HEK293T (cell line): Measurements from ENCODE around the gene LCE1E.

Experiments
- CTCF ChIA-PET: fragments of 350-600 bp; formaldehyde crosslinking; extraction: SDS; loops from one replicate; lab custom pipeline; 2021; ENCODE audit warnings: antibody characterized with exemption, inconsistent platforms; lab: Yijun Ruan, JAX
- POLR2A ChIA-PET: fragments of 350-600 bp; formaldehyde crosslinking; extraction: SDS; loops from one replicate; lab custom pipeline; 2020; ENCODE audit warnings: antibody characterized with exemption, inconsistent platforms; lab: Yijun Ruan, JAX
- DNase-seq: peaks from one replicate; pipeline ENCODE4 v3.0.0; 2012; ENCODE audit warnings: mixed read lengths; ENCODE audit errors: extremely low spot score
- ARNT ChIP-seq: fragments of 450-650 bp; IDR thresholded peaks from 2 replicates; pipeline ENCODE4 v1.6.1; 2017; ENCODE audit warnings: mild to moderate bottlenecking
- BHLHE40 ChIP-seq: fragments of 450-650 bp; IDR thresholded peaks from 2 replicates; pipeline ENCODE4 v1.6.1; 2016; ENCODE audit warnings: mild to moderate bottlenecking, moderate library complexity, borderline replicate concordance
- CTBP1 ChIP-seq: fragments of 450-650 bp; IDR thresholded peaks from 2 replicates; pipeline ENCODE4 v1.6.1; 2016; ENCODE audit warnings: borderline replicate concordance
- ELF4 ChIP-seq: fragments of 450-650 bp; IDR thresholded peaks from 2 replicates; pipeline ENCODE4 v1.6.1; 2017; ENCODE audit warnings: antibody characterized with exemption
- FOXA1 ChIP-seq: fragments of 450-650 bp; IDR thresholded peaks from 2 replicates; pipeline ENCODE4 v1.6.1; 2016; ENCODE audit warnings: mild to moderate bottlenecking
- FOXK2 ChIP-seq: fragments of 450-650 bp; IDR thresholded peaks from 2 replicates; pipeline ENCODE4 v1.6.1; 2016; ENCODE audit warnings: mild to moderate bottlenecking
- FOXM1 ChIP-seq: fragments of 450-650 bp; IDR thresholded peaks from 2 replicates; pipeline ENCODE4 v1.6.1; 2017; ENCODE audit warnings: mild to moderate bottlenecking, borderline replicate concordance
- HDGF ChIP-seq: fragments of 450-650 bp; IDR thresholded peaks from 2 replicates; pipeline ENCODE4 v1.6.1; 2017; ENCODE audit warnings: antibody characterized with exemption, borderline replicate concordance
- L3MBTL2 ChIP-seq: fragments of 450-650 bp; conservative IDR thresholded peaks from 2 replicates; pipeline ENCODE4 v1.6.1; 2016; ENCODE audit warnings: mild to moderate bottlenecking
- LEF1 ChIP-seq: fragments of 450-650 bp; IDR thresholded peaks from 2 replicates; pipeline ENCODE4 v1.6.1; 2017; ENCODE audit warnings: mild to moderate bottlenecking, borderline replicate concordance
- NFRKB ChIP-seq: fragments of 450-650 bp; IDR thresholded peaks from 2 replicates; pipeline ENCODE4 v1.6.1; 2016; ENCODE audit warnings: mild to moderate bottlenecking, moderate library complexity
- SP1 ChIP-seq: fragments of 450-650 bp; IDR thresholded peaks from 2 replicates; pipeline ENCODE4 v1.6.1; 2017
- SUZ12 ChIP-seq: fragments of 450-650 bp; IDR thresholded peaks from 2 replicates; pipeline ENCODE4 v1.6.1; 2016; ENCODE audit warnings: mild to moderate bottlenecking
- TARDBP ChIP-seq: fragments of 450-650 bp; IDR thresholded peaks from 2 replicates; pipeline ENCODE4 v1.6.1; 2016
- ZNF384 ChIP-seq: fragments of 450-650 bp; IDR thresholded peaks from 2 replicates; pipeline ENCODE4 v1.6.1; 2016
- TF ChIP-seq, protein P1 (sequence below): fragments of 450-650 bp; IDR thresholded peaks from 2 replicates; pipeline ENCODE4 v1.6.1; 2016

Gene LCE1E

DNA sequence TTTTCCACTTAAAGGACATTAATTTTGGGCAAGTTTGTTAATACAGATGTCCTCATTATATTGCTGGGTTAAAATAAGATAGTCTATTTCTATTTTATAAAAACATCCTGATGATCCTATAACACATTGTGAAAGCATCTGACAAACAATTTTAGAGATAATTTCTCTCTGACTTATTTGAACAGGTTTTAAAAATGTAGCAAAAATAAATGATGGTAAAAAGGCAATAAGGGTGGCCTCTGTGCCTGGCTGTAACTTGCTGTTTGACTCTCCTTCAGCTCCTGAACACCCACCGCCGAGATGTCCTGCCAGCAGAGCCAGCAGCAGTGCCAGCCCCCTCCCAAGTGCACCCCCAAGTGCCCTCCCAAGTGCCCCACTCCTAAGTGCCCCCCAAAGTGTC lies 41.1 kb downstream of the LCE1E start, which contains the start of gene LCE1A:
LCE1A (plus strand) TSS at position 301 of the 400 bp plus-strand sequence; CDS start at position 301, 0 bp downstream.
- DNase-seq, result no peak
- ChIA-PET POLR2A (no interaction called here), CTCF (interaction anchor here (0.6 to 1.4 kb wide), 2 partner anchors 368 to 394 kb away, joined by 3 to 5 read pairs; no protein-coding TSS in a partner anchor)
- no peak for TF ChIP-seq LEF1
- TF ChIP-seq FOXA1, result no peak
- no peak for TF ChIP-seq HDGF
- TF ChIP-seq FOXK2, result no peak
- TF ChIP-seq L3MBTL2, result no peak
- no peak for TF ChIP-seq BHLHE40
- TF ChIP-seq NFRKB, result no peak
- no peak for TF ChIP-seq ZNF384
- no peak for TF ChIP-seq SP1
- TF ChIP-seq TARDBP, result no peak
- TF ChIP-seq CTBP1, result no peak
- TF ChIP-seq FOXM1, result no peak
- TF ChIP-seq SUZ12, result no peak
- TF ChIP-seq ARNT, result no peak
- TF ChIP-seq ELF4, result no peak
- TF ChIP-seq, protein P1, sequence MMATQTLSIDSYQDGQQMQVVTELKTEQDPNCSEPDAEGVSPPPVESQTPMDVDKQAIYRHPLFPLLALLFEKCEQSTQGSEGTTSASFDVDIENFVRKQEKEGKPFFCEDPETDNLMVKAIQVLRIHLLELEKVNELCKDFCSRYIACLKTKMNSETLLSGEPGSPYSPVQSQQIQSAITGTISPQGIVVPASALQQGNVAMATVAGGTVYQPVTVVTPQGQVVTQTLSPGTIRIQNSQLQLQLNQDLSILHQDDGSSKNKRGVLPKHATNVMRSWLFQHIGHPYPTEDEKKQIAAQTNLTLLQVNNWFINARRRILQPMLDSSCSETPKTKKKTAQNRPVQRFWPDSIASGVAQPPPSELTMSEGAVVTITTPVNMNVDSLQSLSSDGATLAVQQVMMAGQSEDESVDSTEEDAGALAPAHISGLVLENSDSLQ, result no peak

DNA sequence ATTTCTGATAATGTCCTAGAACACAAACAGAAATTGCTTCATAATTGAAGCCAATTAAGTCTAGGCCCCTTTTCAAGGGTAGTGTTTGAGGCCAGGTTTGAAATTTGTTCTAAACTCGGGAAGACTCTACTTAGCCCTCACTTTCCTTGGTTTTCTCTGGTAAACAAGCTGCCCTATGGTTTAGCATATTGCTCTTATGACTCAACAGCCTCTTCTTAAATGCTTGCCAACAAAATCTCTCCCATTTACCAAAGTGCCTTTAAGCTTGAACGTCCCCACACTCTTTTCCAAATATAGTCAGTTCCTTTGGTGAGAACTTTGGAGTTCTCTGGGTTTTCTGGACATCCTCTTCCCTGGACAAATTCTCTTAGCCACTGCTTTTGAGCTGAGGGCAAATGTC lies 50.8 kb downstream of the LCE1E start:
- CTCF ChIA-PET, result no interaction called here
- POLR2A ChIA-PET, result no interaction called here
- DNase-seq, result no peak
- TF ChIP-seq ZNF384 (no peak), HDGF (no peak), SUZ12 (no peak), FOXK2 (no peak), ELF4 (no peak), NFRKB (no peak), SP1 (no peak), BHLHE40 (no peak), TARDBP (no peak), L3MBTL2 (no peak), ARNT (no peak), FOXM1 (no peak), CTBP1 (no peak), FOXA1 (no peak), LEF1 (no peak)
- TF ChIP-seq, protein P1, result no peak
